GOT3 (cell line): ENCODE measurements around the gene TRAM2.

Experiments used
- DNase-seq: peaks from one replicate; lab custom pipeline; 2025; ENCODE audit warnings: mixed read lengths; lab: John Stamatoyannopoulos, UW

TRAM2 gene, protein sequence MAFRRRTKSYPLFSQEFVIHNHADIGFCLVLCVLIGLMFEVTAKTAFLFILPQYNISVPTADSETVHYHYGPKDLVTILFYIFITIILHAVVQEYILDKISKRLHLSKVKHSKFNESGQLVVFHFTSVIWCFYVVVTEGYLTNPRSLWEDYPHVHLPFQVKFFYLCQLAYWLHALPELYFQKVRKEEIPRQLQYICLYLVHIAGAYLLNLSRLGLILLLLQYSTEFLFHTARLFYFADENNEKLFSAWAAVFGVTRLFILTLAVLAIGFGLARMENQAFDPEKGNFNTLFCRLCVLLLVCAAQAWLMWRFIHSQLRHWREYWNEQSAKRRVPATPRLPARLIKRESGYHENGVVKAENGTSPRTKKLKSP

DNA sequence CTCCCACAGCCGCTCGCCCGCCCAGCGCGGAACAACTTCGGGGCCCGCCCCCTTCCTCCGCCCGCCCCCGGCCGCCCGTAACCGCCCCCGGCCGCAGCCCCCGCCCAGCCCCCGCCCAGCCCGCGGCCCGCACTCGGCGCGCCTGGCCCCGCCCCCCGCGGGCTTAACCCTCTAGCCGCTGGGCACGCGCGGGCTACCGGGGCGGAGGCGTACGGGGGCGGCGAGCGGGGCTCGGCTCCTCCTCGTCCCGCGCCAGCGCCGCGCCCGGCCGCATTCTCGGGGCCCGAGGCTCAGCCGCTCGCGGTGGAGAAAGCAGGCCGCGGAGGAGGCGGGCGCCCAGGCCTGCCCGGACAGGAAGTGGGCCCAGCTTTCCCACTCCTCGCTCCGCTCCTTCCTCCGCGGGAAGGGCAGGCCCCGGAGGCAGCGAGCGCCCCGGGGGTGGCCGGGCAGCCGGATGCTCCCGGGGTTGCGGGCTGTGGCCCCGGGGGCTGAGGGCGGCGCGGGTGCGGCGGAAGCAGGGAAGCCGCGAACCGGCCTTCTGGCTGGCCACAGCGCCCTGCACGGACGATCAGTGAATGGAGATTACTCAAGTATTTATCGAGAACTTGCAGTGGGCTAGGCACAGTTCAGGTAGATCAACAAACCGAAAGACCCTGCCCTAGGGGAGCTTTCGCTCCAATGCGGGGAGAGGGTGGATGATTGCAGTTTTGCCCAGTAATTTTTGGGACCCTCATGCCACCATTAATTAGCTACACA lies at the start of gene TRAM2:
Gene TRAM2, minus strand, starts transcription at position 39 of the 756 bp plus-strand sequence. CDS start 145 bp downstream, outside the sequence.
- peak; percentile 71 for DNase-seq

DNA sequence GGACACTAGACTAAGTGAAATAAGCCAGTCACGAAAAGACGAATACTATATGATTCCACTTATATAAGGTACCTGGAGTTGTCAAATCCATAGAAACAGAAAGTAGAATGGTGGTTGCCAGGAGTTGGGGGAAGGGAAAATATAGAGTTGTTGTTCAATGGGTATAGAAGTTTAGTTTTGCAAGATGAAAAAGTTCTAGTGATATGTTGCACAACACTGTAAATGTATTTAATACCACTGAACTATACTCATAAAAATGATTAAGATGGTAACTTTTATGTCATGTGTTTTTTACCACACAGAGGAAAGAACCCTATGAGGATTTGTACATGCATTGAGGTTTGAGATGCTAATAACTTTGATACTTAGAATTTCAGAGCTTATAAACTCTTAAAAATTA lies 46.0 kb upstream of the TRAM2 start:
- no peak for DNase-seq

GRCh38 chr6:52621631-52622030 lies 44.8 kb upstream of the TRAM2 start:
- DNase-seq: no peak

GRCh38 chr6:52620906-52621190 lies 44.0 kb upstream of the TRAM2 start:
- DNase-seq: no peak

DNA sequence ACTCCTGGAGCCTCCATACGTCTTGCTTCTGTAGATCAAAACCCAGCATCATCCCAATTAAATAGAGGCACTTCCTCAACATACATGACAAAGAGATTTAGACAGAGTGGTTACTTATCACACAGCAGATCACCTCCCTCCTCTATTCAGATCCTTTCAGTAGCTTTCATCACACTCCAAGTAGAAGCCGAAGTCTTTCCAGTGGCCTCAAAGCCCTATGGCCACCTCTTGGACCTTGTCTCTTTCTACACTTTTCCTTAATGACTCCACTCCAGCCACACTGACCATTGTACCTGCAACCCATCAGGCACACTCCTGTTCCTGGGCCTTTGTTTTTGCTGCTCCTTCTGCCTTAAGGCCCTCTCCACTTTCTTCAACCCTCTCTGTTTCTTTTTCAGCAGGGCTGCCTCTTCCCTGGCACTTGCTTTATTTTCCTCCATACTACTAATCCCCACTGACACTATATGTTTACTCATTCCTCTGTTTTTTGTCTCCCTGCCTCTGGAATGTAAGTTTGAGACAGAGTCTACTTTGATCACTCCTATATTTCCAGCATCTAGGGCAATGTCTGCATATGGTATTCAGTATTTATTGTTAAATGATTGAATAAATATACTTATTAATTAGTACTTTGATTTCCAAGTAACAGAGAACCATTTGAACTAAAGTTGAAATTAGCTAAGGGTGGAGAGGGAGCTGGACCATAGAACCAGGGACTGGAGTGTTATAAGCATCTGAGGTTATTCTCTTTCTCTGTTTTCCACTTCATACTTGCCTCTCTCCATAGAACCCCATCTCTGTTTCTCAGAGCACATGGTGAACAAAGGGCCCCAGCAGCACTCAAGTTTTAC lies 43.4 kb upstream of the TRAM2 start:
- no peak for DNase-seq

- no peak for DNase-seq
Measured at GRCh38 chr6:52617087-52617486, 40.2 kb upstream of the TRAM2 start.

DNA sequence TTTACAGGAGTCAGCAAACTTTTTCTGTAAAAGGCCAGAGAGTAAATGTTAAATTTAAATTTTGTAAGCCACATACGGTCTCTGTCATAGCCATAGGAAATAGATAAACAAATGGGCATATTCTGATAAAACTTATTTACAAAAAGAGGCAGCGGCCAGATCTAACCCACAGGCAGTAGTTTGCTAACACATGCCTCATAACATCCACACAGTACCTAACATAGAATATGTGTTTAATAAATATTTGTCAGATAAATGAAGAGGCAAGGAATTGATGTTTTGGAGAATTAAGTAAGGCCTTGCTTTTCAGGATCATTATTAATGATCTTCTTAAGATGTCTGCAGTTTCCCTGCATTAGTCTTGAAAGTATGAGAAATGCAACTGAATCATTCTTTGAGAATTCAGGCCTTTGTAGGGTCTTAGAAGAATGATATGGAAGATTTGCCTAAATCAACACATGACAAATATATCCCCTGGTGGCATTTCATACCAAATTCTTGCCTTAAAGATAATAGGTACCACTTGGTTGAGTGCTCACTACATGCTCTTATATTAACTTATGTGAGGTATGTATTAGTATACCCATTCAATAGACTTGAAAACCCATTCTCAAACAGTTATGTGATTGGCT lies 39.3 kb upstream of the TRAM2 start:
- DNase-seq: no peak

- DNase-seq: no peak
Measured at GRCh38 chr6:52612336-52613054, 35.6 kb upstream of the TRAM2 start.

- DNase-seq: no peak
Measured at GRCh38 chr6:52611833-52612232, 35.0 kb upstream of the TRAM2 start.

GRCh38 chr6:52610745-52611355 lies 34.0 kb upstream of the TRAM2 start:
- no peak for DNase-seq

DNA sequence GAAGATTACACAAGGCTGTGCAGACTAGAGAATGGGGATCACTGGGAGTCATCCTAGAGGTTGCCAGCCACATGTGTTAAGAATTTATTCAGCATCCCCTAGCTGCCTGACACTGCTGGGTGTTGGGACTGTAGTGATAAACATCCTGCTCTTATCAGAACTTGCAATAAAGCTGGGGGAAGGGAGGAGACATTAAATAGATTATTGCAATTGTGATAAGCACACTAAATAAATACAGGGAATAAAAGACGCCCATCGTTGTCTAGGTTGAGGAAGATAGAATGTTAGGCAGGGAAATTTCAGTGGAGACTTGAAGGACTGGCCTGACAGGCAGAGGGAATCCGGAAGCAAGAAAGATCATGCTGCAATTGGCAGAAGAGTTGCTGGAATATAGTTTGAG lies 33.2 kb upstream of the TRAM2 start:
- DNase-seq: no peak

DNA sequence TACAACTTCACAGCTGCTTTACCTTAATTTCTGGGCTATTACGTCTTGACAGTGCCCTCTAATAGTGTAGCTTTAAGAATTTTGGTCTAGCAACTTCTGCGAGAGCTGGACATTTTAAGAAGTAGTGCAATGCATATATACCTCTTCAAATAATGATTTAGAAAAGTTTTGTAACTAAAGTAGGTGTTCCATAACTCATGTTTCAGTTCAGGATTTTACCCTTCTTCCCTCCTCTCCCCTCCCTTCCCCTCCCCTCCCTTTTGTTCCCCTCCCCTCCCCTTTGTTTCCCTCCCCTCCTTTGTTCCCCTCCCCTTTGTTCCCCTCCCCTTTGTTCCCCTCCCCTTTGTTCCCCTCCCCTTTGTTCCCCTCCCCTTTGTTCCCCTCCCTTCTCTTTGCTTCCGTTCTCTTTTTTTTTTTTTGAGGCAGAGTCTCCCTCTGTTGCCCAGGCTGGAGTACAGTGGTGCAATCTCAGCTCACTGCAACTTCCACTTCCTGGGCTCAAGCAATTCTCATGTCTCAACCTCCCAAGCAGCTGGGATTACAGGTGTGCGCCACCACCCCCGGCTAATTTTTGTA lies 28.8 kb upstream of the TRAM2 start:
- no peak for DNase-seq

DNA sequence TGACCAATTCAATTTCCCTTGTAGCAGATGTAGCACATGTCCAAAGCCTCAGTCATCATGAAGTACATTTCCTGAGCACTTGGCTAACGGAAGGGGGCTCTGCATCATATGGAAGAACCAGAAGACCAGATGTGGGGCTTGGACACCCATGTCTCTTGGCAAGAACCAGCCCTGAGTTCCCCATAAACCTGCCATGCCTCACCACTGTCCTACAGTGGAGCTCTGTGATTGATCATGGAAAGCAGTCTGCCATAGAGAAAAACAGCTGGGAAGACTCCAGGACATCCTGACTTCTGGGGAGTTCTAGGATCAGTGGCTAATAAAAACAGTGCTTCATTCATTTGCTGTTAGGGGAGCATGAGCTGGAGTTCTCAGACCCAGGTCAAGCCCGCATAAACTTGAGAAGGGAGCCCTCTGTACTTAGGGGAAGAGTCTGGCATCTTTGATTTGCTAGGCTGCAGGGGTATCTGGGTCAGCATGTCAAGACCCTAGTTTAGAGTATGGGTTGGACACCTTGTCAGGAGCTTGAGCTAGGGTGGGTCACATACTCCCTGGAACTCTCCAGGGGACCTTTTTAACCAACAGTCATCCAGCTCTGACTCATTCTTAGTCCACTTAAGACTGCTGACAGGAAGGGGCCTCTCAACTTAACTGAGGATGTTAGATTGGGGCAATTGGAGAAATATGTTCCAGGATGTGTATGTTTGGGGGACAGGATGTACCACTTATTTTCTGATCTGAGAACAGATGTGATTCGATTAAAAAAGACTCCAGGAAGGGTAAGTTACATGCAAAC lies 26.3 kb upstream of the TRAM2 start:
- no peak for DNase-seq

GRCh38 chr6:52598824-52599190 lies 21.9 kb upstream of the TRAM2 start:
- no peak for DNase-seq

DNA sequence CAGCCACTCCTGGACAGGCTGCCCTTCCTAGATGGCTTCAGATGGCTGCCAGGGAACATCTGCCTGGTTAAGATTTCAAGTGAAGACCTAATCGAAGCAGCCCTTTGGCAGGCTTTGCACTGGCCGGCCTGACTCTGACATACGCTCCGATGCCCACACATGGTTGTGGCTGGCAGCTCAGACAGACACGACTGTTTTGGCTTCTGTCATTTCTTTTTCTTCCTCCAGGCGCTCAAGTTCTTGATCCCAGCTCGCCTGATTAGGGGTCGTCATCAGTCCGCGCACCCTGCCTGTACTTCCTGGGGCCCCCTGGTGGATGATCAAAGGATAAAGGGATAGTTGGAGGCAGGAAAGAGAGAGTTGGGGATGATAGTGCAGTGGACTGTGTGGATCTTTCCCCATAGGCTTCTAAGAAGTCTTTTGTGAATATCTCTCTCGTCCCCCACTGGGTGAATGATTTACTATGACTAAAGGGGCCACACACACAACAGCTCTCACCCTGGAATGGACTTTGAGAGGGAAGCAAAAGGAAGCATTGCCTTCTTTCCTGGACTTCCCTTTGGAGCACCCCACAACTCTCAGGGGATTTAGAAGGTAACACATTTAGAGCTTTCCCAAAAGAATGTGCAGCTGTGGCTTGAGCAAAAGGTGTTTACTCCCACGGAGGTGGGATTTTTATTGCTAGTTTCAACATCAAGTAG lies 21.4 kb upstream of the TRAM2 start:
- peak; percentile 21 for DNase-seq

DNA sequence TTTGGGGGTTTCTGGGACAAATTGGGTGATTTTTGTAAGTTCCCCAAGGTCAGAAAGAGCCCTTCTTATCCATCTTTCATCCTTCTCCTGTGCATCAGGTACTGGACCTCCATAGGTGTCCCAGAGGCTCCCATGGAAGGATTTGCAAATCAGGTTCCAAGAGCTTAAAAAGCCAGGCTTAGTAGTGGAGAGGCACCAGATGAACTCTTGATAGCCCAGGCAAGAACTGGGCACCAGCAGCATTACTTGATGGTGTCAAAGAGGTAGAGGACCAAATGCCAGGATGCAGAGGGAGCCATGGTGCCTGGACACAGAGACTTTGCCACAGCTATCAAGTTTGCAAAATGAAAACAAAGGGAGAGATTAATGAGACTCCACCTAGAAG lies 20.9 kb upstream of the TRAM2 start:
- no peak for DNase-seq

DNA sequence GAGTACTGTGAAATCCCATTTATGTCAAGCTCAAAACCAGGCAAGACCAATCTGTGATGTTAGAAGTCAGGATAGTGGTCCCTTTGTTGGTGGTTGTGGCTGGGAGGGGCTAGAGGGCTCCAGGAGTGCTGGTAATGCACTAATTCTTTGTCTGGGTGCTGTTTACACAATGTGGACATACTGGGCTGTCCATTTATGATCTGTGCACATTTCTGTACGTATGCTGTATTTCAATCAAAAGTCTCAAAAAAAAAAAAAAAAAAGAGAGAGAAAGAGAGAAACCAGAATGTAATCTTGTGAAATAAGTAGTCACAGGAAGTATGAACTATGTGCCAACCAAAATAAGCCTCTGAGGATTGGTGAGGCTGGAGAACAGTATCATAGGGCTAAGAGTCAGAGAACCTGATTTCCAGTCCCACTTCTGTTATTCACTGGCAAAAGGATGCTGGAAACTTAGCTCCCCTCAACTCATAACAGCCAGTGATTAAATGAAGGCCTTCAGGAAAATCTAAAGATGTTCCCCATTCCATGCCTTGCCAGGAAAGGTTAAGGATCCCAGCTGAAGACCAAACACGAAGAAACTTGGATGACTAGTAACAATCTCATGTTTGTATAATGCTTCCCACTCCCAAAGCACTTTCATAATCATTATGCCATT lies 19.6 kb upstream of the TRAM2 start:
- no peak for DNase-seq

DNA sequence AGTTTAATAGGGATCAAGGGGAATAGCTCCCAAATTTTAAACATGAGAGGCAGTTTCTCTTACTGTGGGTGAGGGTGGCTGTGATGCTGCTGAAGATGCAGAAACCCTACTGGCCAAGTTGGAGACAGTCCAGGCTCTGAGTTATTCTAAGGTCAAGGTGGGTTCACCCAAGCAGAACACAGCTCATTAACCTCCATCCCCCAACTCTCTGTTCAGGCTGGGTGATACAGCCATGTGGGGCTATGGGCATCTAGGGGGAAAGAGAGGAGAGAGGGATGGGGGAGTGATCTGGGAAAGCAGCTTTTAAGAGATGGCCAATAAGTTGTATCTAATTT lies 18.9 kb upstream of the TRAM2 start:
- DNase-seq: no peak
